ENCODE results near the gene HOXB3. TPM values are rescaled to one million over a fixed set of nuclear protein-coding genes. Genes with fewer than 3 reads are reported as not detected.

Gene HOXB3
- total RNA-seq, 3 donors from 2014 or later = 13.8 to 36.7 (median 14.4) TPM

- peaks cover 0 to 3% of the 10 kb centered on the region in 2 donors for H3K27me3 ChIP-seq
- no peaks in the 10 kb centered on the region for H3K9me3 ChIP-seq
- H3K36me3 ChIP-seq = no peaks in the 10 kb centered on the region
- DNase-seq (ENCODE audit: low spot score in 2 of 2) = no peak
- H3K4me1 ChIP-seq = no peaks in the 10 kb centered on the region
- intact Hi-C loops (cut with DNase I; ENCODE audit: low total_unique reads) = no loop called here
- H3K4me3 ChIP-seq = no peak overlapping the region
- no peak overlapping the region for H3K27ac ChIP-seq
- TF ChIP-seq, protein P1, sequence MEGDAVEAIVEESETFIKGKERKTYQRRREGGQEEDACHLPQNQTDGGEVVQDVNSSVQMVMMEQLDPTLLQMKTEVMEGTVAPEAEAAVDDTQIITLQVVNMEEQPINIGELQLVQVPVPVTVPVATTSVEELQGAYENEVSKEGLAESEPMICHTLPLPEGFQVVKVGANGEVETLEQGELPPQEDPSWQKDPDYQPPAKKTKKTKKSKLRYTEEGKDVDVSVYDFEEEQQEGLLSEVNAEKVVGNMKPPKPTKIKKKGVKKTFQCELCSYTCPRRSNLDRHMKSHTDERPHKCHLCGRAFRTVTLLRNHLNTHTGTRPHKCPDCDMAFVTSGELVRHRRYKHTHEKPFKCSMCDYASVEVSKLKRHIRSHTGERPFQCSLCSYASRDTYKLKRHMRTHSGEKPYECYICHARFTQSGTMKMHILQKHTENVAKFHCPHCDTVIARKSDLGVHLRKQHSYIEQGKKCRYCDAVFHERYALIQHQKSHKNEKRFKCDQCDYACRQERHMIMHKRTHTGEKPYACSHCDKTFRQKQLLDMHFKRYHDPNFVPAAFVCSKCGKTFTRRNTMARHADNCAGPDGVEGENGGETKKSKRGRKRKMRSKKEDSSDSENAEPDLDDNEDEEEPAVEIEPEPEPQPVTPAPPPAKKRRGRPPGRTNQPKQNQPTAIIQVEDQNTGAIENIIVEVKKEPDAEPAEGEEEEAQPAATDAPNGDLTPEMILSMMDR (IDR thresholded peaks at IDR 0.05) = no peak
- TF ChIP-seq POLR2A (IDR thresholded peaks at IDR 0.05) (no peak), POLR2AphosphoS5 (IDR thresholded peaks at IDR 0.05) (no peak)
These were observed 40.8 kb downstream of the HOXB3 start for GRCh38 chr17:48549281-48549630.

GRCh38 chr17:48548523-48549280, 41.3 kb downstream of the HOXB3 start:
- DNase-seq (ENCODE audit: low spot score in 2 of 2) = no peak
- H3K27ac ChIP-seq = peak overlapping the region; percentile 70 to 82
- H3K36me3 ChIP-seq = no peaks in the 10 kb centered on the region
- no peak overlapping the region for H3K4me3 ChIP-seq
- peaks cover 0 to 2% of the 10 kb centered on the region in 2 donors for H3K4me1 ChIP-seq
- no peaks in the 10 kb centered on the region for H3K9me3 ChIP-seq
- intact Hi-C loops (cut with DNase I; ENCODE audit: low total_unique reads) = no loop called here
- TF ChIP-seq POLR2AphosphoS5 (IDR thresholded peaks at IDR 0.05) (no peak), POLR2A (IDR thresholded peaks at IDR 0.05) (no peak)
- TF ChIP-seq, protein P1 (IDR thresholded peaks at IDR 0.05) = no peak
- H3K27me3 ChIP-seq = peaks cover 0 to 3% of the 10 kb centered on the region in 2 donors

GRCh38 chr17:48547808-48548522, 42.1 kb downstream of the HOXB3 start:
- Histone ChIP-seq H3K9me3 (no peaks in the 10 kb centered on the region), H3K27ac (peak overlapping the region; percentile 70 to 97), H3K36me3 (no peaks in the 10 kb centered on the region), H3K4me1 (peaks cover 0 to 3% of the 10 kb centered on the region in 2 donors), H3K27me3 (peaks cover 0 to 6% of the 10 kb centered on the region in 2 donors), H3K4me3 (peak overlapping the region; percentile 5 to 49 (median 10))
- intact Hi-C loops (cut with DNase I; ENCODE audit: low total_unique reads) = no loop called here
- TF ChIP-seq POLR2AphosphoS5 (IDR thresholded peaks at IDR 0.05) (no peak), POLR2A (IDR thresholded peaks at IDR 0.05) (no peak)
- TF ChIP-seq, protein P1 (IDR thresholded peaks at IDR 0.05) = no peak
- DNase-seq (ENCODE audit: low spot score in 2 of 2) = no peak

GRCh38 chr17:48546924-48547807, 42.9 kb downstream of the HOXB3 start:
- TF ChIP-seq POLR2A (IDR thresholded peaks at IDR 0.05) (no peak), POLR2AphosphoS5 (IDR thresholded peaks at IDR 0.05) (no peak)
- TF ChIP-seq, protein P1 (IDR thresholded peaks at IDR 0.05) = no peak
- Histone ChIP-seq H3K4me3 (peak overlapping the region; percentile 5 to 49 (median 10)), H3K27ac (peak overlapping the region; percentile 54 to 97), H3K9me3 (no peaks in the 10 kb centered on the region), H3K27me3 (peaks cover 0 to 11% of the 10 kb centered on the region in 2 donors), H3K4me1 (peaks cover 0 to 3% of the 10 kb centered on the region in 2 donors), H3K36me3 (no peaks in the 10 kb centered on the region)
- no peak for DNase-seq (ENCODE audit: low spot score in 2 of 2)
- intact Hi-C loops (cut with DNase I; ENCODE audit: low total_unique reads) = no loop called here
